ENCODE data around the gene ZNF415.

GRCh38 chr19:53140351-53140750 lies 7.6 kb upstream of the ZNF415 start:
- TF ChIP-seq POLR2A (IDR thresholded peaks at IDR 0.05; ENCODE audit: low read depth, low read length) (no peak), SPI1 (IDR thresholded peaks at IDR 0.05; ENCODE audit: low read depth, low read length) (no peak), POLR2AphosphoS5 (IDR thresholded peaks at IDR 0.05; ENCODE audit: low read depth, low read length) (no peak), PAX5 (IDR thresholded peaks at IDR 0.05; ENCODE audit: insufficient read depth, low read length, severe bottlenecking) (no peak)

All from GM12891 (cell line).